Measurements from ENCODE around the gene LRTM2.

- TF ChIP-seq EZH2 (IDR thresholded peaks at IDR 0.05) (no peak), POLR2AphosphoS5 (IDR thresholded peaks at IDR 0.05; ENCODE audit: borderline replicate concordance, low read depth, low read length) (no peak), FOXP2 (optimal IDR thresholded peaks at IDR 0.05; ENCODE audit: control extremely low read depth, extremely low read length, insufficient read depth) (no peak)
These were observed 53.5 kb downstream of the LRTM2 start for GRCh38 chr12:1873531-1874510.
